ENCODE measurements around the gene KRTAP4-12.
"Not testable (repeated sequence)": the region's sequence is repeated elsewhere in the genome, so short reads cannot be mapped to it uniquely, and the experiment has no call there.

GRCh38 chr17:41117846-41118386 lies 6.1 kb downstream of the KRTAP4-12 start, which contains the start of gene KRTAP4-11:
- TF ChIP-seq CTCF (IDR thresholded peaks at IDR 0.05; ENCODE audit: low read depth, low read length); MYC (IDR thresholded peaks at IDR 0.05; ENCODE audit: low read depth, low read length); POLR2A (IDR thresholded peaks at IDR 0.05; ENCODE audit: extremely low read depth, insufficient read length); MAX (IDR thresholded peaks at IDR 0.05; ENCODE audit: low read depth, low read length): not testable (repeated sequence)

Measured in NB4 (cell line).